BLaER1 (cell line): ENCODE data around the gene CRLF3.
A peak's percentile ranks its signal among the peaks of the same experiment; 100 is the strongest.
"Not testable (repeated sequence)": the region's sequence is repeated elsewhere in the genome, so short reads cannot be mapped to it uniquely, and the experiment has no call there.

Experiments
- H3K27ac ChIP-seq: shearing (Covaris generic); formaldehyde crosslinking; 2 replicates; pipeline ENCODE4 v1.8.1; 2022
- H3K27me3 ChIP-seq: shearing (Covaris generic); formaldehyde crosslinking; 2 replicates; pipeline ENCODE4 v1.8.1; 2022
- H3K36me3 ChIP-seq: shearing (Covaris generic); formaldehyde crosslinking; 2 replicates; pipeline ENCODE4 v1.8.1; 2022
- H3K4me1 ChIP-seq: shearing (Covaris generic); formaldehyde crosslinking; 2 replicates; pipeline ENCODE4 v1.8.1; 2022
- H3K4me2 ChIP-seq: shearing (Covaris generic); formaldehyde crosslinking; 2 replicates; pipeline ENCODE4 v1.8.1; 2022
- H3K4me3 ChIP-seq: shearing (Covaris generic); formaldehyde crosslinking; 2 replicates; pipeline ENCODE4 v1.8.1; 2022
- H3K9ac ChIP-seq: shearing (Covaris generic); formaldehyde crosslinking; 2 replicates; pipeline ENCODE4 v1.8.1; 2022
- H3K9me3 ChIP-seq: shearing (Covaris generic); formaldehyde crosslinking; 2 replicates; pipeline ENCODE4 v1.8.1; 2022
- H4K20me1 ChIP-seq: shearing (Covaris generic); formaldehyde crosslinking; 2 replicates; pipeline ENCODE4 v1.8.1; 2022
- Cebpa-rat ChIP-seq: shearing (Covaris generic); IDR thresholded peaks from 2 replicates; pipeline ENCODE4 v1.8.1; 2022

The CRLF3 gene

DNA sequence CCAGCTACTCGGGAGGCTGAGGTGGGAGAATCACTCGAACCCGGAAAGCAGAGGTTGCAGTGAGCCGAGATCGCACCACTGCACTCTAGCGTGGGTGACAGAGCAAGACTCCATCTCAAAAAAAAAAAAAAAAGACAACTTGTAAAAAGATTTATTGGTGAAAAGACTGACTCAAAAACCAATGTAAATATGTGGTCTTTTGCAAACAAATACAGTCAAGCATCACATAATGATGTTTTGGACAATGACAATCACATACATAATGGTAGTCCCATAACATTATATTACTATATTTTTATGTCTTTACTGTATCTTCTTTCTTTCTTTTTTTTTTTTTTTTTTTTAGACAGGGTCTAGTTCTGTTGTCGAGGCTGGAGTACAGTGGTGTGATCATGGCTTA lies 8.3 kb downstream of the CRLF3 start:
- H3K9me3 ChIP-seq: peaks cover 6% of the 10 kb centered on the region; the same call in 1 of the 2 replicates
- no peak overlapping the region for H3K4me2 ChIP-seq
- no peak overlapping the region for H3K27ac ChIP-seq
- peaks cover 40% of the 10 kb centered on the region for H4K20me1 ChIP-seq
- H3K27me3 ChIP-seq: no peaks in the 10 kb centered on the region
- no peak for TF ChIP-seq Cebpa-rat
- H3K4me1 ChIP-seq: peaks cover 47% of the 10 kb centered on the region
- peaks cover 30% of the 10 kb centered on the region for H3K36me3 ChIP-seq
- H3K9ac ChIP-seq: no peak overlapping the region
- H3K4me3 ChIP-seq: no peak overlapping the region

DNA sequence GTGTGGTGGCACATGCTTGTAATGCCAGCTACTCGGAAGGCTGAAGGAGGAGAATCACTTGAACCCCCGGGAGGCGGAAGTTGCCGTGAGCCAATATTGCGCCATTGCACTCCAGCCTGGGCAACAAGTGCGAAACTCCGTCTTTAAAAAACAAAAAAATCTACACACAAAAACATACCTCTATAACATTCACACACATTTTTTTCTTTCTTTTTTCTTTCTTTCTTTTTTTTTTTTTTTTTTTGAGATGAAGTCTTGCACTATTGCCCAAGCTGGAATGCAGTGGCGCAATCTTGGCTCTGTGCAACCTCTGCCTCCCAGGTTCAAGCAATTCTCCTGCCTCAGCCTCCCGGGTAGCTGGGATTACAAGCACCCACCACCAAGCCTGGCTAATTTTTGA lies 9.6 kb downstream of the CRLF3 start:
- H3K4me2 ChIP-seq, H3K9ac ChIP-seq, H3K27ac ChIP-seq, H3K9me3 ChIP-seq, H3K4me3 ChIP-seq, H3K27me3 ChIP-seq: not testable (repeated sequence)
- Histone ChIP-seq H4K20me1 (peaks cover 27% of the 10 kb centered on the region; the same call in 1 of the 2 replicates), H3K36me3 (peaks cover 26% of the 10 kb centered on the region), H3K4me1 (peaks cover 47% of the 10 kb centered on the region)

DNA sequence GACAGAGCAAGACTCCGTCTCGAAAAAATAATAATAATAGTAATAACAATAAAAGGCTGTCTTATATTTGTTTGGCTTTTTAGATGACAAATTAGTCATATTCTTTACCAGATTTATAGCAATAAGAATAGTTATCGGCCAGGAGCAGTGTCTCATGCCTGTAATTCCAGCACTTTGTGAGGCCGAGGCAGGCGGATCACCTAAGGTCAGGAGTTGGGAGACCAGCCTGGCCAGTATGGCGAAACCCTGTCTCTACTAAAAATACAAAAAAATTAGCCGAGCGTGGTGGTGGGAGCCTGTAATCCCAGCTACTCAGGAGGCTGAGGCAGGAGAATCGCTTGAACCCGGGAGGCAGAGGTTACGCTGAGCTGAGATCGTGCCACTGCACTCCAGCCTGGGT lies 10.3 kb downstream of the CRLF3 start:
- H3K27ac ChIP-seq, H3K9me3 ChIP-seq, H3K4me3 ChIP-seq, H3K9ac ChIP-seq, H3K27me3 ChIP-seq, H3K4me2 ChIP-seq: not testable (repeated sequence)
- Histone ChIP-seq H4K20me1 (peaks cover 27% of the 10 kb centered on the region; the same call in 1 of the 2 replicates), H3K4me1 (peaks cover 47% of the 10 kb centered on the region), H3K36me3 (peaks cover 23% of the 10 kb centered on the region)

DNA sequence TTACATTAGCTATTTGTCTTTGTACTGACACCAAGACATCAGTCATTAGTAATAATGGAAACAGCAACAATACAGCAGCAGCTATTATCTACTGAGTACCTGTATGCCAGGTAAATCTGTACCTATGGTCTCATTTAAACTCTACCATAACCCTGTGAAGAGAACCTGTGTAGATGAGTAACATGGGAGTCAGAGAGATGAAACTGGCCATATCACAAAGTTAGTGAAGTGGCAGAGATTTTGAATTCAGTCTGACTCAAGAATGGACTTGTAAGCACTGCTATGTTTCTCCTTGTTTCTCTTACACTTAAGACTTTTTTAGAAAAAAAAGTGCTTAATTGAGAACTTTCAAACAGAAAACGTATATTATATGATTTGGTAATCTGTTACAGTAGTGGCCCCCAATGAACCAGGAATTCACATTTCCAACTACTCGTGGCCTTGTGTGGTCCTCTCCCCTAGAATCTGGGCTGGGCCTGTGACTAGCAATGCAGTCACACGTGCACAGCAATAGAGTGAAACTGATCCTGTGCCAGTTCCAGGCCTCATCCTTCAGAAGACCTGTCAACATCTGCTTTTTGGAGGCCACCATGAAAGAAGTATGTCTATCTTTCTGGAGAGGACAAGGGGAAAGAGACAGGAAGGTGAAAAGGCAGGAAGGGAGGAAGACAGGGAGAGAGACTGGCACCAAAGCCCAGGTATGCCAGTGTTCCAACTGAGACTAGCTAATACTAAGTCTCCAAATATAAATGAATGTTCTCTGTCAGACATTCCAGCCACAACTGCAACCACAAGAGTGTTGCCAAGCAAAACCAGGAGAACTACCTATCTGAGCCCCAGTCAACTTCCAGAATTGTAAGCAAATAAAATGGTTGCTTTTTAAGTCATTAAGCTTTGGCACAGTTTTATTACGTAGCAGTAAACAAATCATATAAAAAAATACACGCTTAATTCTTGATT lies 12.0 kb downstream of the CRLF3 start:
- Histone ChIP-seq H3K36me3 (peaks cover 9% of the 10 kb centered on the region; the same call in 1 of the 2 replicates), H3K27ac (no peak overlapping the region), H3K4me2 (peak overlapping the region; percentile 10; the same call in 1 of the 2 replicates), H3K4me1 (peaks cover 54% of the 10 kb centered on the region), H3K27me3 (no peaks in the 10 kb centered on the region), H3K9ac (peak overlapping the region; percentile 1; the same call in 1 of the 2 replicates), H4K20me1 (peaks cover 27% of the 10 kb centered on the region; the same call in 1 of the 2 replicates), H3K9me3 (no peaks in the 10 kb centered on the region), H3K4me3 (no peak overlapping the region)
- TF ChIP-seq Cebpa-rat: no peak

DNA sequence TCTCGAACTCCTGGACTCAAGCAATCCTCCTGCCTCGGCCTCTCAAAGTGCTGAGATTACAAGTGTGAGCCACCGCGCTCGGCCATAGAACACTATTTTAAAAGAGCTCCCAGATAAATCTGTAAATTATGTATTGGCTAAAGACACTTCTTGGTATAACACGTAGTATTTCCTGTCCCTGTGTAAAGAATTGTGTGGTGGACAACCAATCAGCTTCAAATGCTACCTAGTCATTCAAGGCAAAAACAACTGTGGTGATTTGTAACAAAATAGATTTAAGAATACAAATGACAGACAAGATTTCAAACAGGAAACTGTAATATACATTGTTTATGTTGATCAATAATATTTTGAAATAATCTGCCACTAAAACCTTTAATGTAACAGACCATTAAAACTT lies 14.6 kb downstream of the CRLF3 start:
- H3K4me3 ChIP-seq: no peak overlapping the region; the same call in 1 of the 2 replicates
- peaks cover 69% of the 10 kb centered on the region for H3K4me1 ChIP-seq

DNA sequence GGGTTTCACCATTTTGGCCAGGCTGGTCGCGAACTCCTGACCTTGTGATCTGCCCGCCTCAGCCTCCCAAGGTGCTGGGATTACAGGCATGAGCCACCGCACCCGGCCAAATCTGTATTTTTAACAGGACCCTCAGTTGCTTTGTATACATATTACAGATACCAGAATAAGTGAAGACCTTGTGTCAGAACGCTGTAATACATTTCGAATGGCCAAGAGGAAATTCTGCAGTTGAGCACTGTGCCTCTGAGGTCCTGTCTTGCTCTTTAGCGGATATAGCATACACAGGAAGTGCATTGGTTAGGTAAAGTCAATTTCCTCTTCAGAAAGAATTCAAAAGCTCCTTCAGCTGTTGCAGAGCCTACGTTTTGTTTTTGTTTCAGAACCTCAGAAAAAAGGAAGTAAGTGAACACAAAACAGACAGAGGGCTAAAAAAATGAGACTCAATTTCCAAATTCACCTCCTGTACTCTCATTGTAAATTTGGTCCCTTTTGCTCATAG lies 15.7 kb downstream of the CRLF3 start:
- Histone ChIP-seq H3K27ac (peak overlapping the region; percentile 85), H3K9me3 (0 out of 2 replicates have a peak, but pooled peaks cover under 1% of the 10 kb centered on the region), H3K4me1 (peaks cover 69% of the 10 kb centered on the region), H3K4me3 (peak overlapping the region; percentile 46), H4K20me1 (peaks cover 22% of the 10 kb centered on the region; the same call in 1 of the 2 replicates), H3K36me3 (peaks cover 17% of the 10 kb centered on the region), H3K27me3 (no peaks in the 10 kb centered on the region), H3K4me2 (peak overlapping the region; percentile 82), H3K9ac (peak overlapping the region; percentile 63)
- no peak for TF ChIP-seq Cebpa-rat

More for the DNA sequence above, 14.6 kb downstream of the CRLF3 start:
- Histone ChIP-seq H3K9ac (no peak overlapping the region), H3K9me3 (no peaks in the 10 kb centered on the region), H3K4me2 (peak overlapping the region; percentile 82), H3K27me3 (no peaks in the 10 kb centered on the region), H4K20me1 (peaks cover 27% of the 10 kb centered on the region; the same call in 1 of the 2 replicates), H3K36me3 (peaks cover 6% of the 10 kb centered on the region), H3K27ac (peak overlapping the region; percentile 85)
- no peak for TF ChIP-seq Cebpa-rat

DNA sequence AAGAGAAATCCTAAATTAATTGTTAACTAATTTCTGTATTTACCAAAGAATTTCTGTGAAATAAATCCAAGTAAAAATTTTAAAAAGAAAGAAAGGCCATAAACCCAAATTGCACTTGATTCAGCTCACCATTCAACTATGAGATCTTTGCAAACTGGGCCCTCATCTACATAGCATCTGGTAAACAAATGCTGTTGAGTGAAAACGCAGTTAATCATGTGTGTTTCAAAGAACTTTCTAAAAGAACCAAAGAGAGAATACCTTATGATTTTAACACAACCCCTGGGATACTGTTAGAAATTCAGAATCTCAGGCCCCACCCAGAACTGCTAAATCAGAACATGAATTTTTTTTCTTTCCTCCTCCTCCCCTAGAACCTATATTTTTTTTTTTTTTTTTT lies 16.6 kb downstream of the CRLF3 start:
- H3K9me3 ChIP-seq: peaks cover 4% of the 10 kb centered on the region; the same call in 1 of the 2 replicates
- H3K27me3 ChIP-seq: no peaks in the 10 kb centered on the region
- peaks cover 26% of the 10 kb centered on the region for H3K36me3 ChIP-seq
- H3K27ac ChIP-seq: peak overlapping the region; percentile 37; the same call in 1 of the 2 replicates
- TF ChIP-seq Cebpa-rat: no peak
- H4K20me1 ChIP-seq: peaks cover 12% of the 10 kb centered on the region; the same call in 1 of the 2 replicates
- peaks cover 59% of the 10 kb centered on the region for H3K4me1 ChIP-seq
- no peak overlapping the region for H3K4me3 ChIP-seq
- H3K4me2 ChIP-seq: peak overlapping the region; percentile 82
- H3K9ac ChIP-seq: no peak overlapping the region

DNA sequence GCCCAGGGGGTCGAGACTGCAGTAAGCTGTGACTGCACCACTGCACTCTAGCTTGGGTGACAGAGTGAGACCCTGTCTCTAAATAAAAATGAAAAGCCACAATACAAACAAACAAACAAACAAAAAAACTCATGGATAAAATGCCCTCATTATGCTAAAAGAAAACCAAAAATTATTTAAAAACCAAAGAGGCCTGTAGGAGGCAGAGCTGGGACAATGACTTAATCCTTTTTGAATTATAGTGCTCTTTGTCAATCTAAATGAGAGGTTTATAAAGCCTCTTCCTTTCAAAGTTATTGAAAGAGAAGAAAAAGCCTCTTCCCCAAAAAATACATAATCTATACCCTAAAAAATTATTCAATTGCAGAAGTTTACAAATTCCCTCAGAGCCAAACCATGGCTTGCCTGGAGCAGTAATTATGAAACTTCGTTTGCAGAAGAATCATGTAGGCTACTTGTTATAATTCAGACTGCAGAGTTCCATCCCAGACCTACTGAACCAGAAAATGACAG lies 18.5 kb downstream of the CRLF3 start:
- H3K36me3 ChIP-seq: peaks cover 45% of the 10 kb centered on the region
- no peak overlapping the region for H3K4me2 ChIP-seq
- H3K4me1 ChIP-seq: peaks cover 50% of the 10 kb centered on the region
- no peak overlapping the region for H3K9ac ChIP-seq
- no peak overlapping the region for H3K4me3 ChIP-seq
- peaks cover 4% of the 10 kb centered on the region; the same call in 1 of the 2 replicates for H3K9me3 ChIP-seq
- H3K27ac ChIP-seq: no peak overlapping the region
- TF ChIP-seq Cebpa-rat: no peak
- H4K20me1 ChIP-seq: no peaks in the 10 kb centered on the region
- no peaks in the 10 kb centered on the region for H3K27me3 ChIP-seq

DNA sequence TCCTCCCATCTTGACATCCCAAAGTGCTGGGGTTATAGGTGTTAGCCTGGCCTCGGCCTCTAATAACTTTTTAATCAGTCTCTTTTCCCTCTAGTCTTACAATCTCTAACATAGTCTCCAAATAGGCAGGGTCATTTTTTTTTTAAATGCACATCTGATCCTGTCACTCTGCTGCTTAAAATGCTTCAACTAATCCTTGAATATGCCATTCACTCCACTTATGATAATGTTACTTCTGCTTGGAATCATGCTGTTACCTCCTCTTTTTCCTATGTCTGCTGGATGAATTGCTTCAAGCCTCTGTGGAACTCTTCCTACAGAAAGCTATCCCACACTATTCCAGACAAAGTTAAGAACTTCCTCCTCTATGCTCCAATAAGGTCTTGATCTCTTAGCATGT lies 22.8 kb downstream of the CRLF3 start:
- Histone ChIP-seq H3K4me1 (peaks cover 8% of the 10 kb centered on the region), H3K36me3 (peaks cover 88% of the 10 kb centered on the region), H3K4me3 (no peak overlapping the region), H3K9me3 (peaks cover 4% of the 10 kb centered on the region; the same call in 1 of the 2 replicates), H3K27ac (no peak overlapping the region), H4K20me1 (no peaks in the 10 kb centered on the region), H3K27me3 (no peaks in the 10 kb centered on the region), H3K4me2 (no peak overlapping the region), H3K9ac (no peak overlapping the region)
- no peak for TF ChIP-seq Cebpa-rat

DNA sequence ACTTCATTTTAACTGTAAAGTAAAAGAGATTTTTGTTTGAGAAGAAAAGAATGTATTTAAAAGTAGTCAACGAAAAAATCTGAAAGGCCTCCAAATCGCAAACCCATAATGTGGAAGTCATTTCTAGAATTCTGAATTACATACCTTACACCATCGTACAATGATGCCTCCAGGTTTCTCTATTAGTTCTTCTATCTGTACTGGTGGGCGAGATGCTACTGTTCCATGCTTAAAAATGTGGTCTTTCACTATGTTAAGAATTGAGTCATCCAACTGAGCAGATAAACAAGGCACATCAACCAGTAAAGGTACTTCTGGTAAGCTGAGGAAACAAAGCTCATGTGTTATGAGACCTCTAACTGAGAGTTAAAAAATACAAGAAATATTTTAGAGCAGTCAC lies 28.5 kb downstream of the CRLF3 start:
- peaks cover 99% of the 10 kb centered on the region for H3K36me3 ChIP-seq
- H3K27ac ChIP-seq: no peak overlapping the region
- H3K4me2 ChIP-seq: no peak overlapping the region
- TF ChIP-seq Cebpa-rat: no peak
- no peak overlapping the region for H3K4me3 ChIP-seq
- H4K20me1 ChIP-seq: no peaks in the 10 kb centered on the region; the same call in 1 of the 2 replicates
- H3K9ac ChIP-seq: no peak overlapping the region
- no peaks in the 10 kb centered on the region for H3K4me1 ChIP-seq
- no peaks in the 10 kb centered on the region for H3K27me3 ChIP-seq
- H3K9me3 ChIP-seq: no peaks in the 10 kb centered on the region
